HepG2 (cell line): ENCODE results near the gene BBLN. TPM values are rescaled to one million over a fixed set of nuclear protein-coding genes. Genes with fewer than 3 reads are reported as not detected.

Experiments
- ATAC-seq: fragments of 200-7000 bp; cut with Tn5 transposase; 3 replicates; pipeline ENCODE4 v1.9.1; 2020; ENCODE audit warnings: mild to moderate bottlenecking, moderate library complexity
- BruUV-seq: library from RNA; stranded (reverse); fragments of 400-500 nt; replicated peaks from 2 replicates; lab custom pipeline; 2021; lab: Mats Ljungman, UMichigan
- CTCF ChIA-PET: fragments of 300-600 bp; formaldehyde crosslinking; extraction: SDS; loops from one replicate; lab custom pipeline; 2021; ENCODE audit warnings: low total read pairs, inconsistent platforms, low intra/inter-chr PET ratio; lab: Yijun Ruan, JAX
- POLR2A ChIA-PET: fragments of 350-600 bp; sonication (Branson Sonifier 250); formaldehyde crosslinking; loops from one replicate; lab custom pipeline; 2020; ENCODE audit warnings: antibody characterized with exemption, inconsistent platforms; lab: Yijun Ruan, JAX
- DNase-seq: peaks from one replicate; pipeline ENCODE4 v3.0.0-alpha.2; 2015; ENCODE audit warnings: low spot score
- FAIRE-seq: peaks from 3 replicates; lab custom pipeline; 2011; peaks lifted over from hg19 to GRCh38; lab: Jason Lieb, UNC
- H2AFZ ChIP-seq: one replicate; pipeline ENCODE4 v1.6.1; 2011; ENCODE audit warnings: low read length, inconsistent platforms
- H3K27ac ChIP-seq: fragments of 300-600 bp; 3 replicates; pipeline ENCODE4 v1.8.0; 2011; ENCODE audit warnings: mixed run types, mild to moderate bottlenecking, mixed read lengths, low read length, inconsistent platforms; ENCODE audit not compliant: insufficient read depth; ENCODE audit errors: extremely low read length
- H3K27me3 ChIP-seq, 2 experiments: fragments of 200-600 bp in 1 of 2; 2 replicates in 1 of 2; 3 replicates in 1 of 2; pipeline versions ENCODE4 v1.6.0 to v1.8.0; 2011; ENCODE audit warnings: low read length in 2 of 2, mild to moderate bottlenecking in 2 of 2, moderate library complexity in 2 of 2, inconsistent platforms in 1 of 2; ENCODE audit not compliant: insufficient read depth in 2 of 2, control insufficient read depth in 1 of 2
- H3K36me3 ChIP-seq, 2 experiments: fragments of 200-600 bp in 1 of 2; replicated peaks in 1 of 2; 2 replicates in 1 of 2; 3 replicates in 1 of 2; pipeline versions ENCODE4 v1.5.1 to v1.8.0; 2011; ENCODE audit warnings: low read length in 2 of 2, inconsistent platforms in 1 of 2; ENCODE audit not compliant: insufficient read depth in 2 of 2, control insufficient read depth in 1 of 2
- H3K4me1 ChIP-seq: 2 replicates; pipeline ENCODE4 v1.5.1; 2012; ENCODE audit warnings: low read length, inconsistent platforms; ENCODE audit not compliant: insufficient read depth
- H3K4me2 ChIP-seq: 2 replicates; pipeline ENCODE4 v1.6.0; 2011; ENCODE audit warnings: low read depth, low read length, inconsistent platforms
- H3K4me3 ChIP-seq, 3 experiments: fragments of 200-600 bp in 1 of 3; sonication (generic), shearing (Covaris generic) in 1 of 3; replicated peaks in 1 of 3; 2 replicates each; pipeline ENCODE4 v1.5.1; 2011 to 2016; ENCODE audit warnings: low read length in 3 of 3, inconsistent platforms in 2 of 3, low read depth in 2 of 3, mild to moderate bottlenecking in 2 of 3, control low read depth in 1 of 3, mixed read lengths in 1 of 3; ENCODE audit not compliant: insufficient read depth in 1 of 3
- H3K79me2 ChIP-seq: one replicate; pipeline ENCODE4 v1.6.1; 2011; ENCODE audit warnings: low read length, inconsistent platforms; ENCODE audit not compliant: insufficient read depth
- H3K9ac ChIP-seq: 2 replicates; pipeline ENCODE4 v1.6.0; 2011; ENCODE audit warnings: mild to moderate bottlenecking, low read depth, low read length, inconsistent platforms; ENCODE audit not compliant: insufficient read depth
- H3K9me3 ChIP-seq: 2 replicates; pipeline ENCODE4 v1.5.1; 2012; ENCODE audit warnings: mild to moderate bottlenecking, low read length
- H4K20me1 ChIP-seq: 2 replicates; pipeline ENCODE4 v1.6.0; 2011; ENCODE audit warnings: inconsistent platforms, mild to moderate bottlenecking, low read length, moderate library complexity; ENCODE audit not compliant: insufficient read depth
- CCDC6 ChIP-seq: sonication (generic); formaldehyde crosslinking; IDR thresholded peaks from 2 replicates; pipeline ENCODE4 v1.8.1; 2022; ENCODE audit warnings: mild to moderate bottlenecking, missing genetic modification reagents, moderate library complexity
- FLYWCH1 ChIP-seq: sonication (generic); formaldehyde crosslinking; IDR thresholded peaks from 2 replicates; pipeline ENCODE4 v1.8.1; 2023; ENCODE audit warnings: mild to moderate bottlenecking, missing genetic modification reagents
- JARID2 ChIP-seq: sonication (generic); formaldehyde crosslinking; IDR thresholded peaks from 2 replicates; pipeline ENCODE4 v1.8.1; 2023; ENCODE audit warnings: missing genetic modification reagents, inconsistent platforms; ENCODE audit not compliant: insufficient replicate concordance
- KLF12 ChIP-seq: sonication (generic); formaldehyde crosslinking; IDR thresholded peaks from 2 replicates; pipeline ENCODE4 v1.4.0; 2020; ENCODE audit warnings: missing genetic modification reagents, borderline replicate concordance
- MEIS1 ChIP-seq: sonication (generic); formaldehyde crosslinking; IDR thresholded peaks from 2 replicates; pipeline ENCODE4 v1.9.0; 2021; ENCODE audit warnings: mild to moderate bottlenecking, missing genetic modification reagents, moderate library complexity, borderline replicate concordance
- POLR2AphosphoS2 ChIP-seq: IDR thresholded peaks from 2 replicates; pipeline ENCODE4 v1.6.1; 2011; ENCODE audit warnings: low read depth, low read length, improper control_type of control experiment
- RNF2 ChIP-seq: fragments of 450-650 bp; conservative IDR thresholded peaks from 2 replicates; pipeline ENCODE4 v1.6.1; 2016; ENCODE audit warnings: low read depth
- TCF12 ChIP-seq, 2 experiments: fragments of 450-650 bp in 1 of 2; sonication (generic) in 1 of 2; formaldehyde crosslinking in 1 of 2; IDR thresholded peaks; 2 replicates each; pipeline versions ENCODE4 v1.6.1 to v1.8.0; 2017 to 2022; ENCODE audit warnings: antibody characterized with exemption in 1 of 2, mild to moderate bottlenecking in 1 of 2, missing genetic modification reagents in 1 of 2, moderate library complexity in 1 of 2
- ZBTB44 ChIP-seq: sonication (generic); formaldehyde crosslinking; IDR thresholded peaks from 2 replicates; pipeline ENCODE4 v1.4.0; 2020; ENCODE audit warnings: missing genetic modification reagents
- ZNF121 ChIP-seq: sonication (generic); formaldehyde crosslinking; IDR thresholded peaks from 2 replicates; pipeline ENCODE4 v1.5.0; 2020; ENCODE audit warnings: mild to moderate bottlenecking, missing genetic modification reagents
- ZXDC ChIP-seq: sonication (generic); formaldehyde crosslinking; IDR thresholded peaks from 2 replicates; pipeline ENCODE4 v1.5.0; 2020; ENCODE audit warnings: mild to moderate bottlenecking, missing genetic modification reagents
- WGBS: methylation state at CpG from one replicate; pipeline ENCODE4 v1.1.6; 2017; ENCODE audit warnings: low lambda C conversion rate; 5-methylcytosine and 5-hydroxymethylcytosine counted together
- in situ Hi-C: cut with HindIII; loops from 2 replicates; pipeline ENCODE4 v1.10.0; 2017; ENCODE audit warnings: low pct_unique_long_range_greater_than_20kb; ENCODE audit not compliant: extremely low pct_ligation_motif_present
- intact Hi-C: fragments of 100-400 bp; cut with micrococcal nuclease; formaldehyde crosslinking; loops from one replicate; pipeline ENCODE4 v1.10.0; 2022; ENCODE audit not compliant: unreplicated experiment
- polyA plus RNA-seq, 8 experiments: library from polyadenylated mRNA; depleted of rRNA in 3 of 8; stranded (reverse) in 7 of 8; unstranded in 1 of 8; fragments of >200 nt; fragmentation: Illumina TruSeq in 4 of 8; extraction: Trizol in 4 of 8; gene quantifications; 2 replicates each; pipeline versions ENCODE4 v1.2.1 to v1.2.3, GENCODE V29; 2011 to 2016; ENCODE audit warnings: low read depth in 4 of 8, missing spikeins in 1 of 8, mixed read lengths in 1 of 8; ENCODE audit not compliant: insufficient read depth in 1 of 8
- total RNA-seq, 5 experiments: library from RNA; depleted of rRNA; stranded (reverse); fragments of >200 nt; fragmentation: Illumina TruSeq; extraction: Trizol; gene quantifications; 2 replicates each; pipeline ENCODE4 v1.2.3, GENCODE V29; 2016; ENCODE audit warnings: low read depth in 1 of 5

BBLN gene
- total and polyA plus RNA-seq, 2 of the 13 experiments (the other 11 are each of a cell fraction or from before 2014, with no cell fraction given), result 27.6 to 33.1 TPM

- no peak for FAIRE-seq
- BruUV-seq, result no TSS peak
- Histone ChIP-seq H3K27me3 (no peaks in the 10 kb centered on the region), H3K4me2 (peak overlapping the region; percentile 95), H3K79me2 (no peaks in the 10 kb centered on the region), H3K4me1 (peaks cover 16% of the 10 kb centered on the region), H3K9me3 (no peaks in the 10 kb centered on the region), H3K36me3 (peaks cover 5 to 27% of the 10 kb centered on the region in 2 experiments; a peak in 4 of 5 replicates), H4K20me1 (no peaks in the 10 kb centered on the region), H3K4me3 (peak overlapping the region in 1 of 3 experiments; percentile 97; a peak in 2 of 6 replicates), H3K27ac (no peak overlapping the region), H2AFZ (no peak overlapping the region), H3K9ac (no peak overlapping the region)
- POLR2A ChIA-PET, result interaction anchor here (1.7 to 2.8 kb wide), 3 partner anchors 11 to 33 kb away, joined by 4 to 17 read pairs (median 5); no protein-coding TSS in a partner anchor
- intact Hi-C loops, result no loop called here
- in situ Hi-C loops, result no loop called here
- DNase-seq, result no peak
- CTCF ChIA-PET, result no interaction called here
- TF ChIP-seq CCDC6 (no peak), ZXDC (no peak), TCF12 (IDR thresholded peaks at IDR 0.05) (no peak), TCF12 (CRISPR knock-in tag; IDR thresholded peaks at IDR 0.05) (no peak), POLR2AphosphoS2 (no peak), ZNF121 (CRISPR knock-in tag) (0 out of 2 replicates have a peak, but pooled peaks have one; percentile 26), MEIS1 (CRISPR knock-in tag) (0 out of 2 replicates have a peak, but pooled peaks have one; percentile 12), FLYWCH1 (CRISPR knock-in tag) (no peak), KLF12 (no peak), JARID2 (CRISPR knock-in tag) (no peak), ZBTB44 (CRISPR knock-in tag) (no peak), RNF2 (no peak)
- ATAC-seq, result no peak
- WGBS, result 96% methylated on average over 13 of the region's 13 CpGs
These were observed 1.3 kb downstream of the BBLN start for GRCh38 chr9:128161215-128161902.
